Ishikawa (cell line): ENCODE data around the gene HOXA7.

Experiments used
- TAF1 ChIP-seq: IDR thresholded peaks from 2 replicates; pipeline ENCODE4 v1.6.1; 2012; ENCODE audit warnings: low read depth, mild to moderate bottlenecking
- TF ChIP-seq, protein P1 (sequence below): IDR thresholded peaks from 2 replicates; pipeline ENCODE4 v1.6.1; 2012

DNA sequence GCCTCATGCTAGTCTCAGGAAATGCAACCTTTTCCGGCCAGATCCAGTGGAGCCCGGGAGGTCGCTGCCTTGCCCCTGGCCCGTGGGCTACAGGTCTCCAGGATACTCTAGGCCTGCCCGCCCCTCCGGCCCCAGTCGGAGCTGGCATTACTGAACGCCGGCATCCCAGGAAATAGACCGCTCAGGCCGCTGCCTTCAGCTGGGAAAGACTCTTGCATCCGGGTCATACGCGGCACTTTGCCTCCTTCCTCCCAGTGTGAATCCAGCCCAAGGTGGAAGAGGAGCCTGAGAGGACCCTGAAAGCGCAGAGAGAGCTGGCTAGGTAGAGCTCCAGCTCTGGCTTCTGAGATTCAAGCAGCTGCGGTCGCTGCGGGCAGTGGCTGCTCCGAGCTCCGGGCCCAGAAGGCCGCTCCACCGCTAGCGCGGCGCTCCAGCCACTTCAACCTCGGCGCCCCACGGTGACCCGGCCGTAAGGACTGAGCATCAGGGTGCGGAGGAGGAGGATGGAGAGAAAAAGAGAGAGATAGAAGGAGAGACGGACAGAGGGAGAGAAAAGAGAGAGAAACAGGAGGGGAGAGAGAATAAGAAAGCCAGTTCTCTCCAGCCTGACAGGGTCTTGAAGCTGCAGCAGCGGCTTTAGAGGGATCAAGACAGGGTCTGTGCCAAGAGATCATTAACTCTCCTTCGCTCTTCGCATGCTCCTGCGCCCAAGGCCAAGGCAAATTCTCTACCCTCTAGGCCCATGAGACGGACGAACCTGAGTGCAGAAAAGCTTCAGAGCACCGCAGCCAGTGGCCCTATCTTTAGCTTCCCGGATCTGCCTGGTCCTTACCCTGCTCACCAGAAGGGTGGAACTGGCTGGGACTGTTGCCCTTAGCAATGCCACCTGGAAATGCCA lies 19.4 kb upstream of the HOXA7 start:
- TF ChIP-seq, protein P1, sequence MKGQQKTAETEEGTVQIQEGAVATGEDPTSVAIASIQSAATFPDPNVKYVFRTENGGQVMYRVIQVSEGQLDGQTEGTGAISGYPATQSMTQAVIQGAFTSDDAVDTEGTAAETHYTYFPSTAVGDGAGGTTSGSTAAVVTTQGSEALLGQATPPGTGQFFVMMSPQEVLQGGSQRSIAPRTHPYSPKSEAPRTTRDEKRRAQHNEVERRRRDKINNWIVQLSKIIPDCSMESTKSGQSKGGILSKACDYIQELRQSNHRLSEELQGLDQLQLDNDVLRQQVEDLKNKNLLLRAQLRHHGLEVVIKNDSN: no peak
- no peak for TF ChIP-seq TAF1
